NCI-H748 treated with DMSO at 0.1 percent for 48 hours (cell line): ENCODE data around the gene RNF149.
"Not testable (repeated sequence)": the region's sequence is repeated elsewhere in the genome, so short reads cannot be mapped to it uniquely, and the experiment has no call there.

Experiments used
- DNase-seq: peaks from one replicate; lab custom pipeline; 2025; lab: John Stamatoyannopoulos, UW

Gene RNF149

GRCh38 chr2:101331202-101331601, 22.7 kb upstream of the RNF149 start:
- no peak for DNase-seq

GRCh38 chr2:101330253-101330933, 21.9 kb upstream of the RNF149 start:
- no peak for DNase-seq

- no peak for DNase-seq
Observed at GRCh38 chr2:101329026-101329425, 20.5 kb upstream of the RNF149 start.

GRCh38 chr2:101328474-101329007, 20.0 kb upstream of the RNF149 start:
- no peak for DNase-seq

GRCh38 chr2:101327863-101328394, 19.4 kb upstream of the RNF149 start:
- no peak for DNase-seq

GRCh38 chr2:101325425-101325824, 16.9 kb upstream of the RNF149 start:
- no peak for DNase-seq

GRCh38 chr2:101316568-101316967, 8.1 kb upstream of the RNF149 start:
- not testable (repeated sequence) for DNase-seq

- DNase-seq = no peak
Observed at GRCh38 chr2:101311696-101312017, 3.2 kb upstream of the RNF149 start.

- no peak for DNase-seq
Observed at GRCh38 chr2:101310834-101311695, 2.6 kb upstream of the RNF149 start.

- DNase-seq = no peak
Observed at GRCh38 chr2:101310090-101310833, 1.8 kb upstream of the RNF149 start.

- DNase-seq = no peak
Observed at GRCh38 chr2:101307950-101308431, 510 bp downstream of the RNF149 start.

GRCh38 chr2:101307503-101307902, 998 bp downstream of the RNF149 start:
- no peak for DNase-seq

GRCh38 chr2:101306410-101306809, 2.1 kb downstream of the RNF149 start:
- DNase-seq = no peak

- no peak for DNase-seq
Observed at GRCh38 chr2:101305492-101306078, 2.9 kb downstream of the RNF149 start.

GRCh38 chr2:101305035-101305434, 3.5 kb downstream of the RNF149 start:
- DNase-seq = no peak

- DNase-seq = no peak
Observed at GRCh38 chr2:101303688-101304087, 4.8 kb downstream of the RNF149 start.

GRCh38 chr2:101302016-101302415, 6.5 kb downstream of the RNF149 start:
- no peak for DNase-seq

- no peak for DNase-seq
Observed at GRCh38 chr2:101300836-101301235, 7.7 kb downstream of the RNF149 start.

- DNase-seq = no peak
Observed at GRCh38 chr2:101300164-101300563, 8.3 kb downstream of the RNF149 start.

GRCh38 chr2:101299604-101300003, 8.9 kb downstream of the RNF149 start:
- DNase-seq = no peak

- no peak for DNase-seq
Observed at GRCh38 chr2:101297383-101297782, 11.1 kb downstream of the RNF149 start.

GRCh38 chr2:101296371-101296770, 12.1 kb downstream of the RNF149 start:
- DNase-seq = no peak
